ENCODE measurements around the gene CBX4.

Gene CBX4

GRCh38 chr17:79798299-79799173, 40.7 kb downstream of the CBX4 start:
- Histone ChIP-seq H3K4me2 (ENCODE audit: low read depth, low read length) (peak overlapping the region; percentile 86; the same call in 1 of the 2 replicates), H3K9ac (ENCODE audit: low read length) (no peak overlapping the region), H3K9me3 (replicated peaks; ENCODE audit: insufficient read depth, low read length) (no peaks in the 10 kb centered on the region), H3K27me3 (replicated peaks; ENCODE audit: insufficient read depth, low read length) (peaks cover 59% of the 10 kb centered on the region), H3K27ac (ENCODE audit: low read length) (no peak overlapping the region), H3K4me3 (ENCODE audit: low read length) (peak overlapping the region; percentile 51; the same call in 1 of the 2 replicates), H4K20me1 (ENCODE audit: insufficient read depth, low read length) (no peaks in the 10 kb centered on the region), H3K4me1 (ENCODE audit: low read length) (peaks cover 9% of the 10 kb centered on the region), H3K9me2 (replicated peaks; ENCODE audit: insufficient read depth, low read length) (no peaks in the 10 kb centered on the region), H2AFZ (ENCODE audit: low read length) (no peak overlapping the region), H3K36me3 (replicated peaks; ENCODE audit: insufficient read depth, low read length) (no peaks in the 10 kb centered on the region), H3K79me2 (ENCODE audit: low read length) (no peaks in the 10 kb centered on the region), H3F3A (ENCODE audit: insufficient read depth, low read length) (no peaks in the 10 kb centered on the region)
- TF ChIP-seq CTCF (IDR thresholded peaks at IDR 0.05; ENCODE audit: low read length) (no peak), EZH2phosphoT487 (IDR thresholded peaks at IDR 0.05; ENCODE audit: low read length) (no peak), EZH2 (optimal IDR thresholded peaks at IDR 0.05; ENCODE audit: low read depth, low read length) (peak; percentile 12)
- DNase-seq: no peak

- Histone ChIP-seq H3F3A (ENCODE audit: insufficient read depth, low read length) (no peaks in the 10 kb centered on the region), H3K4me1 (ENCODE audit: low read length) (peaks cover 9% of the 10 kb centered on the region), H3K27me3 (replicated peaks; ENCODE audit: insufficient read depth, low read length) (peaks cover 51% of the 10 kb centered on the region), H3K9me3 (replicated peaks; ENCODE audit: insufficient read depth, low read length) (no peaks in the 10 kb centered on the region), H3K4me2 (ENCODE audit: low read depth, low read length) (peak overlapping the region; percentile 86), H3K9me2 (replicated peaks; ENCODE audit: insufficient read depth, low read length) (no peaks in the 10 kb centered on the region), H4K20me1 (ENCODE audit: insufficient read depth, low read length) (no peaks in the 10 kb centered on the region), H3K4me3 (ENCODE audit: low read length) (peak overlapping the region; percentile 51), H3K36me3 (replicated peaks; ENCODE audit: insufficient read depth, low read length) (no peaks in the 10 kb centered on the region), H3K27ac (ENCODE audit: low read length) (no peak overlapping the region), H2AFZ (ENCODE audit: low read length) (no peak overlapping the region), H3K79me2 (ENCODE audit: low read length) (no peaks in the 10 kb centered on the region), H3K9ac (ENCODE audit: low read length) (peak overlapping the region; percentile 31; the same call in 1 of the 2 replicates)
- DNase-seq: peak; percentile 36
- no peak for TF ChIP-seq EZH2phosphoT487 (IDR thresholded peaks at IDR 0.05; ENCODE audit: low read length)
- TF ChIP-seq CTCF (IDR thresholded peaks at IDR 0.05; ENCODE audit: low read length): no peak
- TF ChIP-seq EZH2 (optimal IDR thresholded peaks at IDR 0.05; ENCODE audit: low read depth, low read length): no peak
These were observed 41.5 kb downstream of the CBX4 start for GRCh38 chr17:79797492-79798298.

- H3K79me2 ChIP-seq (ENCODE audit: low read length): no peaks in the 10 kb centered on the region
- H3K9me3 ChIP-seq (replicated peaks; ENCODE audit: insufficient read depth, low read length): no peaks in the 10 kb centered on the region
- no peaks in the 10 kb centered on the region for H3K36me3 ChIP-seq (replicated peaks; ENCODE audit: insufficient read depth, low read length)
- peak within 1 kb of the TSS; percentile 75 for H2AFZ ChIP-seq (ENCODE audit: low read length)
- TF ChIP-seq CTCF (IDR thresholded peaks at IDR 0.05; ENCODE audit: low read length) (no peak), EZH2phosphoT487 (IDR thresholded peaks at IDR 0.05; ENCODE audit: low read length) (no peak), EZH2 (optimal IDR thresholded peaks at IDR 0.05; ENCODE audit: low read depth, low read length) (no peak)
- no peaks in the 10 kb centered on the region for H3F3A ChIP-seq (ENCODE audit: insufficient read depth, low read length)
- no peaks in the 10 kb centered on the region for H4K20me1 ChIP-seq (ENCODE audit: insufficient read depth, low read length)
- peak; percentile 100 for DNase-seq
- peaks cover 49% of the 10 kb centered on the region for H3K27me3 ChIP-seq (replicated peaks; ENCODE audit: insufficient read depth, low read length)
- H3K4me2 ChIP-seq (ENCODE audit: low read depth, low read length): peak within 1 kb of the TSS; percentile 98
- peak within 1 kb of the TSS; percentile 93 for H3K9ac ChIP-seq (ENCODE audit: low read length)
- peak within 1 kb of the TSS; percentile 77 for H3K4me3 ChIP-seq (ENCODE audit: low read length)
- peaks cover 9% of the 10 kb centered on the region for H3K4me1 ChIP-seq (ENCODE audit: low read length)
- H3K9me2 ChIP-seq (replicated peaks; ENCODE audit: insufficient read depth, low read length): no peaks in the 10 kb centered on the region
- H3K27ac ChIP-seq (ENCODE audit: low read length): peak within 1 kb of the TSS; percentile 57; the same call in 1 of the 2 replicates
These were observed 42.3 kb downstream of the CBX4 start, which contains the start of gene CBX8 for GRCh38 chr17:79796763-79797491. TSS of gene CBX8 (minus strand) at chr17:79797077. CDS start at chr17:79796998, 79 bp downstream.
